Suprapubic skin (tissue), 4 donors: ENCODE results near the gene NPBWR2. TPM values are rescaled to one million over a fixed set of nuclear protein-coding genes. Genes with fewer than 3 reads are reported as not detected.
"Not testable (repeated sequence)": the region's sequence is repeated elsewhere in the genome, so short reads cannot be mapped to it uniquely, and the experiment has no call there.

Source experiments
- DNase-seq, 2 donors: peaks; one replicate each; pipeline ENCODE4 v3.0.0-alpha.2; 2019; ENCODE audit warnings: low spot score in 2 of 2
- H3K27ac ChIP-seq: fragments of 200-600 bp; sonication (generic); one replicate; pipeline ENCODE4 v1.5.1; 2019
- H3K27me3 ChIP-seq: fragments of 200-600 bp; sonication (generic); one replicate; pipeline ENCODE4 v1.5.1; 2019
- H3K36me3 ChIP-seq: fragments of 200-600 bp; sonication (generic); one replicate; pipeline ENCODE4 v1.5.1; 2019
- H3K4me1 ChIP-seq: fragments of 200-600 bp; sonication (generic); one replicate; pipeline ENCODE4 v1.5.1; 2019
- H3K4me3 ChIP-seq: fragments of 200-600 bp; sonication (generic); one replicate; pipeline ENCODE4 v1.5.1; 2019; ENCODE audit warnings: mild to moderate bottlenecking
- H3K9me3 ChIP-seq: fragments of 200-600 bp; sonication (generic); one replicate; pipeline ENCODE4 v1.5.1; 2019
- CTCF ChIP-seq, 2 donors: fragments of 200-600 bp in 1 of 2; fragments of 450-650 bp in 1 of 2; sonication (generic) in 1 of 2; IDR thresholded peaks; one replicate each; pipeline ENCODE4 v1.5.1; 2016 to 2019; ENCODE audit warnings: antibody characterized with exemption in 2 of 2, mild to moderate bottlenecking in 1 of 2, moderate library complexity in 1 of 2
- EP300 ChIP-seq: sonication (generic); formaldehyde crosslinking; IDR thresholded peaks from one replicate; pipeline ENCODE4 v1.6.1; 2017; ENCODE audit warnings: antibody characterized with exemption
- POLR2A ChIP-seq, 2 donors: fragments of 450-650 bp; IDR thresholded peaks; one replicate each; pipeline ENCODE4 v1.6.1; 2017; ENCODE audit warnings: antibody characterized with exemption in 2 of 2, mild to moderate bottlenecking in 2 of 2, moderate library complexity in 2 of 2
- POLR2AphosphoS5 ChIP-seq, 3 donors: sonication (generic); formaldehyde crosslinking; IDR thresholded peaks; one replicate each; pipeline ENCODE4 v1.6.1; 2017; ENCODE audit warnings: antibody characterized with exemption in 3 of 3
- WGBS: methylation state at CpG from one replicate; pipeline ENCODE4 v1.1.5; 2018; 5-methylcytosine and 5-hydroxymethylcytosine counted together
- total RNA-seq, 4 donors: library from RNA; depleted of rRNA; stranded (reverse); fragments of >200 nt; gene quantifications; one replicate each; pipeline ENCODE4 v1.1.0, GENCODE V29; 2016

NPBWR2 gene
- total RNA-seq, 4 donors from 2014 or later, result not detected

- H3K4me3 ChIP-seq, result no peak overlapping the region
- WGBS, result 90% methylated on average over 11 of the region's 11 CpGs
- peaks cover 39% of the 10 kb centered on the region for H3K27me3 ChIP-seq
- peak; percentile 38 to 44 for DNase-seq
- no peaks in the 10 kb centered on the region for H3K4me1 ChIP-seq
- H3K27ac ChIP-seq, result no peak overlapping the region
- TF ChIP-seq EP300 (no peak), POLR2AphosphoS5 (IDR thresholded peaks at IDR 0.05) (no peak), POLR2A (IDR thresholded peaks at IDR 0.05) (no peak), CTCF (IDR thresholded peaks at IDR 0.05) (no peak)
- H3K9me3 ChIP-seq, result no peaks in the 10 kb centered on the region
- no peaks in the 10 kb centered on the region for H3K36me3 ChIP-seq
Observed at GRCh38 chr20:64129146-64129782, 21.9 kb upstream of the NPBWR2 start.

DNA sequence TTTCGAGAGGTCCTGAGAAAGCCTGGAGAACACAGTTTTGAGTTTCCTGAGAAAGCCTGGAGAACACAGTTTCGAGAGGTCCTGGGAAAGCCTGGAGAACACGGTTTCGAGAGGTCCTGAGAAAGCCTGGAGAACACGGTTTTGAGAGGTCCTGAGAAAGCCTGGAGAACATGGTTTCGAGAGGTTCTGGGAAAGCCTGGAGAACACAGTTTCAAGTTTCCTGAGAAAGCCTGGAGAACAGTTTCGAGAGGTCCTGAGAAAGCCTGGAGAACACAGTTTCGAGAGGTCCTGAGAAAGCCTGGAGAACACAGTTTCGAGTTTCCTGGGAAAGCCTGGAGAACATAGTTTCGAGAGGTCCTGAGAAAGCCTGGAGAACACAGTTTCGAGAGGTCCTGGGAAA is 16.2 kb upstream of the NPBWR2 start:
- 87% methylated on average over 11 of the region's 11 CpGs for WGBS
- not testable (repeated sequence) for H3K4me1 ChIP-seq, H3K36me3 ChIP-seq, H3K4me3 ChIP-seq, H3K27ac ChIP-seq, H3K9me3 ChIP-seq
- H3K27me3 ChIP-seq, result peaks cover 35% of the 10 kb centered on the region
- peak in 1 of 2 donors; percentile 5 for DNase-seq

DNA sequence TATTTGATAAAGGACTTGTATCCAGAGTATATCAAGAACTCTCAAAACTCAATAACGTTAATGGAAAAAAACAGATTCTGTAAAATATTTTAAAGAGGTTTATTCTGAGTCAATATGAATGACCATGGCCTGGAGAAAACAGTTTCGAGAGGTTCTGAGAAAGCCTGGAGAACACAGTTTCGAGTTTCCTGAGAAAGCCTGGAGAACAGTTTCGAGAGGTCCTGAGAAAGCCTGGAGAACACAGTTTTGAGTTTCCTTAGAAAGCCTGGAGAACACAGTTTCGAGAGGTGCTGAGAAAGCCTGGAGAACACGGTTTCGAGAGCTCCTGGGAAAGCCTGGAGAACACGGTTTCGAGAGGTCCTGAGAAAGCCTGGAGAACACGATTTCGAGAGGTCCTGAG is 15.6 kb upstream of the NPBWR2 start:
- H3K4me1 ChIP-seq, H3K36me3 ChIP-seq, H3K27ac ChIP-seq, H3K4me3 ChIP-seq, DNase-seq, H3K9me3 ChIP-seq: not testable (repeated sequence)
- 87% methylated on average over 11 of the region's 11 CpGs for WGBS
- peaks cover 29% of the 10 kb centered on the region for H3K27me3 ChIP-seq

DNA sequence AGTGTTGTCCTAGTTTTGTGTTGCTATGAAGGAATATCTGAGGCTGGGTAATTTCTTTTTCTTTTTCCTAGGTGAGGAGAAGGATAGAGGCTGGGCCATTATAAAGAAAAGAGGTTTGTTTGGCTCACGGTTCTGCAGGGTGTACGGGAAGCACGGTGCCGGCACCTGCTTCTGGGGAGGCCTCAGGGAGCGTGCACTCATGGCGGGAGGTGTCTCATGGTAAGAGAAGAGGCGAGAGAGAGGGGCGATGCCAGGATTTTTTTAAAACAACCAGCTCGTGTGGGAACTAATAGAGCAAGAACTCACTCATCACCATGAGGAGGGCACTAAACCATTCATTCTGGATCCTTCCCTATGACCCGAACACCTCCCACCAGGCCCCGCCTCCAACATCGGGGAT is 14.2 kb upstream of the NPBWR2 start:
- DNase-seq, result peak; percentile 16 to 26
- Histone ChIP-seq H3K4me1 (peaks cover 8% of the 10 kb centered on the region), H3K27me3 (peaks cover 27% of the 10 kb centered on the region), H3K36me3 (no peaks in the 10 kb centered on the region), H3K4me3 (no peak overlapping the region), H3K27ac (no peak overlapping the region), H3K9me3 (no peaks in the 10 kb centered on the region)
- WGBS, result 81% methylated on average over 12 of the region's 12 CpGs
- TF ChIP-seq CTCF (IDR thresholded peaks at IDR 0.05), result no peak
- no peak for TF ChIP-seq POLR2AphosphoS5 (IDR thresholded peaks at IDR 0.05)
- TF ChIP-seq POLR2A (IDR thresholded peaks at IDR 0.05), result no peak
- TF ChIP-seq EP300, result no peak

DNA sequence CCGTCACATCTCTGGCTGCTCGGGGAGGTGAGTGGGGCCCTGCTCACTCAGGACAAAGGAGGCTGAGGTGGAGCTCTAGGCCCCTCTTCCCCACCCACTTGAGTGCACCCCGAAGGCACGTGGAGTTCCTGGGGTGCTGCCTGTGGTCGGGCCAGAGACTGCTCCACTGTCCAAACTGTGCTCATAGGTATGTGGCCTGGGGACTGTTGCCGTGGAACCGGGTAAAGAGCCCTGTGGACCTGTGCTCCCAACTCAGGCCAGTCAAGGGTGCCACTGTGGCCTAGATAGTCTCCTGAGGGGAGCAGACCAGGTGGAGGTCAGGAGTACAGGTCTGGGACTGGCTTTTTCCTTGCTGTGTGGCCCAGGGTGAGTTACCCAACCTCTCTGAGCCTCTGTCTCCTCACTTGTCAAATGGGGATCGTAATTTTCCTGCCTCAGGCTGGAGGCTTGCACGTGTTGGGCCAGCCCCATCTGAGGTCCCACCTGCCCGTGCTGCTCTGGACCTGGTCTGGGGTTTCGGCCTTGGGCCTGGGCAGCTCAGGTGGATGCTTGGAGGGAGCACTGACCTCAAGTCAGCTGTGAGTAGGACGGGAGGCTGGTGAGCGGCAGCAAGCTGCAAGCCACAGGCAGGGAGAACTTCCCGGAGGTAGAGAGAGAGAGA is 12.4 kb upstream of the NPBWR2 start:
- peaks cover 23% of the 10 kb centered on the region for H3K27me3 ChIP-seq
- H3K9me3 ChIP-seq, result no peaks in the 10 kb centered on the region
- H3K36me3 ChIP-seq, result no peaks in the 10 kb centered on the region
- no peak overlapping the region for H3K27ac ChIP-seq
- no peak for TF ChIP-seq EP300
- TF ChIP-seq POLR2AphosphoS5 (IDR thresholded peaks at IDR 0.05), result no peak
- no peak for TF ChIP-seq POLR2A (IDR thresholded peaks at IDR 0.05)
- no peak for TF ChIP-seq CTCF (IDR thresholded peaks at IDR 0.05)
- peaks cover 8% of the 10 kb centered on the region for H3K4me1 ChIP-seq
- peak overlapping the region; percentile 21 for H3K4me3 ChIP-seq
- peak; percentile 33 to 60 for DNase-seq
- 68% methylated on average over 8 of the region's 14 CpGs for WGBS

- no peak overlapping the region for H3K27ac ChIP-seq
- TF ChIP-seq EP300 (no peak), POLR2AphosphoS5 (IDR thresholded peaks at IDR 0.05) (no peak), CTCF (IDR thresholded peaks at IDR 0.05) (no peak), POLR2A (IDR thresholded peaks at IDR 0.05) (no peak)
- peaks cover 8% of the 10 kb centered on the region for H3K4me1 ChIP-seq
- H3K9me3 ChIP-seq, result no peaks in the 10 kb centered on the region
- no peaks in the 10 kb centered on the region for H3K36me3 ChIP-seq
- no peak overlapping the region for H3K4me3 ChIP-seq
- peak; percentile 36 to 67 for DNase-seq
- WGBS, result 67% methylated on average over 4 of the region's 8 CpGs
- peaks cover 21% of the 10 kb centered on the region for H3K27me3 ChIP-seq
Observed at GRCh38 chr20:64119301-64119680, 11.9 kb upstream of the NPBWR2 start.

DNA sequence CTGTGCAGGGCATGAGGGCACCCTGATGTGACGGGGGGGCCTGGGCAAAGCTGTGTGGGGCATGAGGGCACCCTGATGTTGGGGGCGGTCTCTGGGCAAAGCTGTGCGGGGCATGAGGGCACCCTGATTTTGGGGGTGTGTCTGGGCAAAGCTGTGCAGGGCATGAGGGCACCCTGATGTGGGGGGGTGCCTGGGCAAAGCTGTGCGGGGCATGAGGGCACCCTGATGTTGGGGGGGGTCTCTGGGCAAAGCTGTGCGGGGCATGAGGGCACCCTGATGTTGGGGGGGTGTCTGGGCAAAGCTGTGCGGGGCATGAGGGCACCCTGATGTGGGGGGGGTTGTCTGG is 10.0 kb upstream of the NPBWR2 start:
- H3K27me3 ChIP-seq, result peaks cover 18% of the 10 kb centered on the region
- not testable (repeated sequence) for H3K4me3 ChIP-seq, H3K9me3 ChIP-seq, H3K4me1 ChIP-seq, H3K27ac ChIP-seq, H3K36me3 ChIP-seq
- DNase-seq, result peak in 1 of 2 donors; percentile 23
- no CpG with 5 or more reads among the region's 6 CpGs for WGBS
